ENCODE measurements around the gene CELF2.

DNA sequence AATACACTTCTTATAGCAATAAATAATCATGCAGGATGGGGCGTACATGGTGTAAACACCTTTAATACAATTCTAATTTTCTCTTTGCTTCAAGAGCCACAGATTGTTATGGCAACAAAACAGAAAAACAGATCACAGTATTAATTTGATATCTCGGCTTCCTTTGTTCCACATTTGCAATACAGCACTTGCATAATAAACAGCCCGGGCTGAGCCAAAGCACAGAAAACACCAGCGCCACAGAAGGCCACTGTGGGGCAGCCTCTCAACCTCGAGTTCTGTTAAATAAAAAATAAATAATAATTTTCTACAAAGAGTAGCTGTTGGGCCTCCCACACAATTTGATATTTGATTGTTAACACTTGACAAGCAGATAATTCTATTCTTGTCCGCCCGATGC is 337.9 kb downstream of the CELF2 start:
- TF ChIP-seq POLR2AphosphoS5 (IDR thresholded peaks at IDR 0.05): no peak
- TF ChIP-seq EP300 (IDR thresholded peaks at IDR 0.05): no peak

Data from suprapubic skin (tissue), 4 donors.